GM19025 (cell line): ENCODE data around the gene C10orf71.
A peak's percentile ranks its signal among the peaks of the same experiment; 100 is the strongest.

Experiments
- ATAC-seq: cut with Tn5 transposase; IDR thresholded peaks from one replicate; pipeline ENCODE4 v1.9.1; 2021; ENCODE audit warnings: mild to moderate bottlenecking, low read depth, moderate library complexity; ENCODE audit not compliant: unreplicated experiment

The C10orf71 gene

GRCh38 chr10:49290131-49290530, 8.8 kb upstream of the C10orf71 start:
- ATAC-seq = no peak

DNA sequence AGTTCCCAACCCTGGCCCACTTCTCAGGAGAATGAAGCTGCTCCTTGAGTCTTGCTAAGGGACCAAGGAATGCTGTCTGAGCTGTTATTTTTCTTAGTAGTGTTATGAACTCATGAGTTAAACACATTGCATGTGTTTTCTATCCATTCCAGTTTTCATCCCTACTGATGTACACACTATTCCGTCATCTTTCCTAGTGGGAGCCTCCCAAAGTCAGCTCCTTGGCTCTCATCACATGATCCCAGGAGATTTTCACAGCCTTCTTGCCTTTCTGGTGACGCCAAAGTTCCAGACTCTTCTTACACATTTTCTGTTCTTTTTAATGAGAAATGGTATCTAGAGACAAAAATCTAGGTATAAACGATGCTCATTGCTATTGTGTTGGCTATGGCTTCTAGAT, 8.4 kb upstream of the C10orf71 start:
- ATAC-seq = no peak

GRCh38 chr10:49292565-49293207, 6.3 kb upstream of the C10orf71 start:
- ATAC-seq = no peak

GRCh38 chr10:49293208-49293603, 5.8 kb upstream of the C10orf71 start:
- ATAC-seq = no peak

GRCh38 chr10:49294731-49295130, 4.2 kb upstream of the C10orf71 start:
- ATAC-seq = no peak

- ATAC-seq = no peak
These were observed 3.7 kb upstream of the C10orf71 start for GRCh38 chr10:49295297-49295696.

- ATAC-seq = no peak
These were observed 2.6 kb upstream of the C10orf71 start for GRCh38 chr10:49296382-49296781.

DNA sequence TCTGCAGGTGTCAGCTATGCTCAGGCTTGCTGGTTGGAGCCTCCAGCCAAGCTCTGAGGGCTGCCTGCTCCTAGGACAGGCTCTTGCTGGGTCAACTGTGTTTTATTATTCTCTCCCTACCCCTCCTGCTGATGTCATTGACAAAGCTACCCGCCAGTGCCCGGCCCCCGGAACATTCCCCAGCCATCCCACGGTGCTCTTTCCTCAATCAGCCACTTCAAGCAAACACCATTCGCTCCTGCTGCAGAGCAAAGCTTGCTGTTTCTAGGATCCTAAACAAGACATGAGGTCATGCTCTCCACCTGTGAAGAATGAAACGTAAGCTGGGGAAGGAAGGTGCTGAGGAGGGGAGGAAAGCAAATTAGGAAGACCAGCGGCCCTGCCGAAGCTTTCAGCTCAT, 2.1 kb upstream of the C10orf71 start:
- no peak for ATAC-seq

DNA sequence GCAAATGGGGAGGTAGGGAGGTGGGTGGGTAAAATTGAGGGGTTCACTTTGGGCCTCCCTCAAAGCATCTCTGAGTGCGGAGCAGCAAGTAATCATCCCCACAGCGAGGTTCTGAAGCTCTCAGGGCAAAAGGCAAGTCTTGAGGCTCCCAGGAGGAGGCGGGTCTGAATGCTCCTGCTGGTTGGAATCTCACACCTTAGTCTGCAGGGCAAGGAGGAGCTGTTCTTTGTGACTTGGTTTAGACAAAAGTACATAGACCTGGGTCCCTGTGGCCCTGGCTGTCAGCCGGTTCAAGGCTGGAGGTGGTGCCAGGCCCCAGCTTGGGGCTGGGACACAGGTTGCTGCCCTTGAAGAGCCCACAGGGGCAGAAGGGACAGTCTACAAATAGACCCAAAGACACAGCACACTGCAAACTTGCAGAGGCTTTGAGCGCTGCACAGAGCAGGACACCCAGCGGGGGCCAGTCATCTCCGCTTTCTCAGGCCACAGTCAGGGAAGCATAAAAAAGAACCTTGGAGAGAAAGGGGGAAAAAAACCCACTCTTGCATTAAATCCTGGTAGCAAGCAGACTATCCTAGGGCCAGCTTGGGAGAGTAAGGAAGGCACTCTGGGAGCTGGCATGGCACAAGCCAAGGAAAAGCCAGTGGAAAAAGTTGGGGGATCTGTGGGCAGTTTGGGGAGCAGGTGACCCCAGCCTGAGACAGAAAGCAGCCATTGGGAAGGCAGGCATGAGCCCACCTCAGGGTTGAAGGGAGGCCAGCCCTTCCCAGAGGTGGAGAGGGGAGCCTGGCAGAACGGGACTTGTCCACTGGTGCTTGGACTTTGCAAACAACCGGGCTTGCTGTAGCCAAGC, 926 bp upstream of the C10orf71 start:
- no peak for ATAC-seq

- ATAC-seq = no peak
These were observed 343 bp upstream of the C10orf71 start for GRCh38 chr10:49298671-49298982.

DNA sequence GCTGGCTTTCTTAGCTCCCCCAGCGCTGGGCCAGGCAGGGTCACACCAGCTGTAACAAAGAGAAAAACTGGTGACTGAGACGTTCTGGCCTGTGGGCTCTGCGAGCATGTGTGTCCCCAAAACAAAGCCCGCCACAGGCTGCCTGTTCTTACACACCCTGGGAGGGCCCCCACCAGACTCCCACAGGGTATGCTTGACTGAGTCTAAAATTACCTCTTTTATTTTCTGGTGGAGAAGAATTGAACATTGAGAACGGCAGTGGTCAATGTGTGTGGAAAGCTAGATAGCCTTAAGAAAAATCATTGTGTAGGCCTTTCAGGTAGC, 808 bp downstream of the C10orf71 start:
- peak; percentile 37 for ATAC-seq

- ATAC-seq = peak; percentile 80
These were observed 1.4 kb downstream of the C10orf71 start for GRCh38 chr10:49300140-49300974.

- no peak for ATAC-seq
These were observed 2.3 kb downstream of the C10orf71 start for GRCh38 chr10:49301302-49301701.

GRCh38 chr10:49302088-49302487, 3.1 kb downstream of the C10orf71 start:
- no peak for ATAC-seq

DNA sequence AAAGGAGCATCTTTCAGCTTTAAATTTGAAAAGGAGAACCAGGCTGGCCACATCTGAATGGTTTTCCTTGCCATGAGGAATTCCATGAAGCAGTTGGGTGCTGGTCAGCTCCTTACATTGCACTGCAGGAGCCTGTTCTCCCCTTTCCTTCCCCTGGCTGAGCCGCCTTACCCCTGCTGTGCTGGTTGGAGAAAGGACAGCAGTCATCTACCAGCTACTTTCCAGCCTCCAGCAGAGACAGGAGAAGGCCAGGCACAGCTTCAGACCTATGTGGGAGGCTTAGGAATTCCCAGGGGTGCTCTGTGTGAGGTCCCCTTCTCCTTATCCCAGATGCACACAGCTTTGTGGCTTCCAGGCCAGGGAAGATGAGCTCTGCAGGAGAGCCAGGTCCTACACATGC, 4.7 kb downstream of the C10orf71 start:
- no peak for ATAC-seq

- ATAC-seq = no peak
These were observed 5.2 kb downstream of the C10orf71 start for GRCh38 chr10:49304137-49304536.

- ATAC-seq = no peak
These were observed 9.0 kb downstream of the C10orf71 start for GRCh38 chr10:49307921-49308320.

DNA sequence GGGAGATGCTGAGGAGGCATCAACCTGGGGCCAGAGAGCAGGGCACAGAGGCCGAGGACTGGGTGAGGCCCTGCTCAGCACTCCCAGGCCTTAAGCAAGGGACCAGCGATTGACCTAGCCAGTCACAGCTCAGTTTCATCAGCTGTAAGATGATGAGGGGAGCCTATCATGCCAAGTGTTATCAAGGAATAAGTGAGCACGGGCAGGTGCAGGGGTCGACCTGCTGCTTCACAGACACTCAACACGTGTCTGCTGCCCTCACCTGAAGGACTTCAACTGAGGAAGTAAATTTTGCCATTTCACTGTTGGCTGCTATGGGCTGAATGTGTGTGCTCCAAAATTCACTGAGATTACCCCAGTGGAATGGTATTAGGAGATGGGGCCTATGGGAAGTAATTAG, 9.9 kb downstream of the C10orf71 start:
- no peak for ATAC-seq

DNA sequence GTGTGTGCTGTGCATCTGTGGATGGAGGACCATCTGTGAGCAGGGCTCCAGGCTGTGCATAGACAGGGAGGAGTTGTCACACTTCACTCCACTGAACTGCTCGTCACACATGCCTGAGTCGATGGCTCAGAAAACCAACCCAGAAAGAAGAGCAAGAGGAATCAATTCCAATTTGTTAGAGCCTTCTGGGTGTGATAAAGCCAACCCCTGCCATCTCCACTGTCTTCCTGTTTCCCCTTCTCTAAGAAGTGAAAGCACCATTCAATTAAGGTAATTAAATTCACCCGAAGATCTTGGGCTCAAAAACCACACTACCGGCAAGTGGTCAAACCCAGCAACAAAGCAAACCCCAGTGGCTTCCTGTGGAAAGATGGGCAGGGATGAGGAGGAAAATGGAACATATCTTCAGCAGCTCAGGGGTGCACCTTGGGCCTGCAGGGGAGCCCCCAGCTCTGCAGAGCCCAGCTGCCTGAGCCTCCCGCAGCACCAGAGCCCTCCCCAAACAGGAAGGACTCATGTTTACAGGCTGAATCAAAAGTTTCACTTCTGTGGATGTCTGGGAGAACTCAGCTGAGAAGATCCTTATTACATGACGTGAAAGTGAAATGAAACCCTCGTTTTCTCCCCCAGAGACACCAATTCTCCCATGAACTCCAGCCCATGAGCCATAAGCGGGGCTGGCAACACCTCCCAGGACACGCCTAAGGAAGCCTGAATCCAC, 10.9 kb downstream of the C10orf71 start:
- peak; percentile 63 for ATAC-seq

DNA sequence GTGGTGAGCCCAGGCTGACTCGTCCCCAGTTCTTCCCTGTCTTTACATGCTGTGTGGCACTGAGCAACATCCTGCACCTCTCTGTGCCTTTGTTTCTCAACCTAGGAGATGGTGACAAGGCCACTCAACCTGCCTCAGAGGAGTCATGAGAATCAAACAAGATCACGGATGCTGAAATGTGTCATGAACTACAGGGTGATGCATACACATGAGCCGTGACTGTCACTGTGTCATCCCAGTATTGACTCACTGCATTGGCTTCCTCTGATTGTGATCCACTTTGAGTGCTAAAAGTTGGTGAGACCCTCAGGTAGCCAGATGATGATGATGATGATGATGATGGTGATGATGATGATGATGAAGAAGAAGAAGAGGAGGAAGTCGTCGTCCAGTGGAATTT, 11.5 kb downstream of the C10orf71 start:
- peak; percentile 20 for ATAC-seq
